ENCODE data around the gene NR1H4.

Gene NR1H4

DNA sequence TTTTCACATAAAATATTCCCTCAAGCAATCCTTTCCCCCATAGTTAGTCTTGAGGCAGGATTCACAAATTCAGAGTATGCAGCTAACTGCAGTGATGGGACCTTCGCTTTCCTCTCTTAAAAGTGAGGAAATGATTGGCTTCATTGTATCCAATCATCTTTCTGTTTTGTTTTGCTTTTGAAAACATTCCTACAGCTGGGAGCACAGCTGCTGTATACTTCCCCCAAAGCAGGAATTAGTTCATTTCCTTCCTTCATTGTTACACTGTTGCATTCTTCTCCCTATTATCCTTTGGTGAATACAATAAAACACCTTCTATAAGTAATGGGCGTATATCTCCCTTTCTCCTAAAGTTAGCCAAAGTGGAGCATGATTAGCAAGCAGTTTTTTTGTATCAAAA lies 90.4 kb downstream of the NR1H4 start:
- TF ChIP-seq, protein P1, sequence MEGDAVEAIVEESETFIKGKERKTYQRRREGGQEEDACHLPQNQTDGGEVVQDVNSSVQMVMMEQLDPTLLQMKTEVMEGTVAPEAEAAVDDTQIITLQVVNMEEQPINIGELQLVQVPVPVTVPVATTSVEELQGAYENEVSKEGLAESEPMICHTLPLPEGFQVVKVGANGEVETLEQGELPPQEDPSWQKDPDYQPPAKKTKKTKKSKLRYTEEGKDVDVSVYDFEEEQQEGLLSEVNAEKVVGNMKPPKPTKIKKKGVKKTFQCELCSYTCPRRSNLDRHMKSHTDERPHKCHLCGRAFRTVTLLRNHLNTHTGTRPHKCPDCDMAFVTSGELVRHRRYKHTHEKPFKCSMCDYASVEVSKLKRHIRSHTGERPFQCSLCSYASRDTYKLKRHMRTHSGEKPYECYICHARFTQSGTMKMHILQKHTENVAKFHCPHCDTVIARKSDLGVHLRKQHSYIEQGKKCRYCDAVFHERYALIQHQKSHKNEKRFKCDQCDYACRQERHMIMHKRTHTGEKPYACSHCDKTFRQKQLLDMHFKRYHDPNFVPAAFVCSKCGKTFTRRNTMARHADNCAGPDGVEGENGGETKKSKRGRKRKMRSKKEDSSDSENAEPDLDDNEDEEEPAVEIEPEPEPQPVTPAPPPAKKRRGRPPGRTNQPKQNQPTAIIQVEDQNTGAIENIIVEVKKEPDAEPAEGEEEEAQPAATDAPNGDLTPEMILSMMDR (IDR thresholded peaks at IDR 0.05; ENCODE audit: low read length, missing control alignments): no peak
- no peak overlapping the region for H3K4me3 ChIP-seq (replicated peaks; ENCODE audit: low read depth, low read length)
- peak; percentile 57 for DNase-seq (ENCODE audit: low read depth)

- DNase-seq (ENCODE audit: low read depth): no peak
- H3K4me3 ChIP-seq (replicated peaks; ENCODE audit: low read depth, low read length): no peak overlapping the region
- TF ChIP-seq, protein P1 (IDR thresholded peaks at IDR 0.05; ENCODE audit: low read length, missing control alignments): no peak
Measured at GRCh38 chr12:100564905-100565467, 91.3 kb downstream of the NR1H4 start.

DNA sequence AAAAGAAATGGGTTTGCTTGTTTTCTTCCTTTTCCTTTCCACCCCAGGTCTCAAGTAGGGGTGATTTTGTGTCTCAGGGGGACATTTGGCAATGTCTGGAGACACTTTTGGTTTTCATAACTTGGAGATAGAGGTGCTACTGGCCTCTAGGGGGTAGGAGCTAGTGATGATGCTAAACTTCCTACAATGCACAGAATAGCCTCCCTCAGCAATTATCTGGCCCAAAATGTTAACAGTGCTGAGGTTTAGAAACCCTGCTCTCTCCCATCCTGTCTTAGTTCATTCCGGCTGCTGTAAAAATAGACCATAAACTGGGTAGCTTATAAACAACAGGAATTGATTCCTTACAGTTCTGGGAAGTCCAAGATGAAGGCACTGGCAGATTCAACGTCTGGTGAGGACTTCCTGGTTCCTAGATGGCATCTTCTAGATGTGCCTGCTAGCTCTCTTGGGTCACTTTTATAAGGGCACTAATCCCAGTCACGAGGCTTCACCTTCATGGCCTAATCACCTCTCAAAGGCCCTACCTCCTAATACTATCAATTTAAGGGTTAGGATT lies 92.4 kb downstream of the NR1H4 start:
- TF ChIP-seq, protein P1 (IDR thresholded peaks at IDR 0.05; ENCODE audit: low read length, missing control alignments): no peak
- no peak for DNase-seq (ENCODE audit: low read depth)
- H3K4me3 ChIP-seq (replicated peaks; ENCODE audit: low read depth, low read length): no peak overlapping the region

DNA sequence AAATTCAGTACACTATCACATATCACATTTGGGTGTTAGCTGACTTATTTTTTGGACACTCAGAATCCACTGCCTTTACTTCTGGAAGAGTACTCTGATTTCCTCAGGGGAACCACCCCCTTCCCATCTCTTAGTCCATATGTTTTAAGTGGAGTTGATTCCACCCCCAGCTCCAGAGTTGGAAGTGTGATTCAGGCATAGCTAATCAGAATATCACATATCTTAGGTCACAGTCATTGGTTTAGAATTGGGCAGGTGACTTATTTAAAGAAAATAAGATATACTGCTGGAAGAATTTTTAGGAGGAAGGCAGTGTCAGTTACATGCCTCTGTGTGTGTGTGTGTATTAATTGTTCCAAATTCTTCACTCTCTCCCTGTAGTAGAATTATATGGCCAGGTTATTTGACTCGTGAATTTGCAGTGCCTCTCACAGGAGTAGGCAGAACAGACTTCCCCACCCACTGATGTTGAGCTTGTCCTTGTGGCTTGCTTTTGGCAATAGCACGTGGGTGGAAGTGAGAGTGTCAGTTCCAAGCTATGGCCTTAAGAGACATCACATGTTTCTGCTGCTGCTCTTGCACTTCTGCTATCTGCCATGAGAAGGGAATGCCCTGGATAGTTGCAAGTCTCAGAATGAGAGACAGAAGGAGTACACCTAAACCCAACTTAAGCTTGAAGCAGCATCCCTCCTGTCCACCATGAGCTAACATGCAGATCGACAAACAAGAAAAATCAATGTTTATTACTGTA lies 93.4 kb downstream of the NR1H4 start:
- TF ChIP-seq, protein P1 (IDR thresholded peaks at IDR 0.05; ENCODE audit: low read length, missing control alignments): no peak
- H3K4me3 ChIP-seq (replicated peaks; ENCODE audit: low read depth, low read length): no peak overlapping the region
- DNase-seq (ENCODE audit: low read depth): no peak

DNA sequence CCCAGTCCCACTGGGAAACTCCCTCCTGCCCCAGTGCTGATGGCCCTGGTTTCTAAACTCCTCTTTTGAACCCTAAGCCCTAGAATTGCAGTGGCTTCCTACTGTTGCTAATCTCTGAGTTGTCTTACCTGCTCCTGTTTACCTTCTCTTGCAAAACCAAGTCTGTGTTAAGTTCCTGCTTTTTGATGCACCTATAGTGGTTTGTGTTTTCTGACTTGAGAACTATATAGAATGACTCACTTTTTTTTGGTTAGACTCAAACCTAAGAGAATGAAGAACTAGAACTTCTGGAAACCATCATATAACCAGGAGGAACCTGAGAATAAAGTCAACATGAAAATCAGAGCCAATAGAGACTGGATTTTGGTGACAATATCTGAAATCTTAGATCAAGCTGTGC lies 94.3 kb downstream of the NR1H4 start:
- TF ChIP-seq, protein P1 (IDR thresholded peaks at IDR 0.05; ENCODE audit: low read length, missing control alignments): no peak
- no peak overlapping the region for H3K4me3 ChIP-seq (replicated peaks; ENCODE audit: low read depth, low read length)
- no peak for DNase-seq (ENCODE audit: low read depth)

- H3K4me3 ChIP-seq (replicated peaks; ENCODE audit: low read depth, low read length): no peak overlapping the region
- DNase-seq (ENCODE audit: low read depth): no peak
- TF ChIP-seq, protein P1 (IDR thresholded peaks at IDR 0.05; ENCODE audit: low read length, missing control alignments): no peak
Measured at GRCh38 chr12:100572184-100572583, 98.5 kb downstream of the NR1H4 start.
